ENCODE results near the gene RDH11. TPM values are rescaled to one million over a fixed set of nuclear protein-coding genes. Genes with fewer than 3 reads are reported as not detected.
A peak's percentile ranks its signal among the peaks of the same experiment; 100 is the strongest.

Gene RDH11
- total RNA-seq, 1 donor from 2014 or later: 55.6 TPM

- DNase-seq (ENCODE audit: low spot score in 2 of 2, unreplicated experiment in 2 of 2): no peak
- no peak for TF ChIP-seq CTCF (IDR thresholded peaks at IDR 0.05; ENCODE audit: unreplicated experiment)
- H3K27ac Mint-ChIP-seq: no peak overlapping the region
- no peaks in the 10 kb centered on the region for H3K27me3 Mint-ChIP-seq (ENCODE audit: low read depth)
- peaks cover 33% of the 10 kb centered on the region for H3K36me3 Mint-ChIP-seq
- no peak overlapping the region for H3K4me3 Mint-ChIP-seq
- peaks cover 6% of the 10 kb centered on the region for H3K4me1 Mint-ChIP-seq
- H3K9me3 Mint-ChIP-seq: no peaks in the 10 kb centered on the region
Measured at GRCh38 chr14:67680121-67680602, 15.4 kb downstream of the RDH11 start.

GRCh38 chr14:67679006-67679405, 16.6 kb downstream of the RDH11 start:
- Mint-ChIP-seq H3K27me3 (ENCODE audit: low read depth) (no peaks in the 10 kb centered on the region), H3K4me3 (no peak overlapping the region), H3K9me3 (no peaks in the 10 kb centered on the region), H3K4me1 (peaks cover 4% of the 10 kb centered on the region), H3K27ac (no peak overlapping the region), H3K36me3 (peaks cover 25% of the 10 kb centered on the region)
- TF ChIP-seq CTCF (IDR thresholded peaks at IDR 0.05; ENCODE audit: unreplicated experiment): no peak
- DNase-seq (ENCODE audit: low spot score in 2 of 2, unreplicated experiment in 2 of 2): no peak

- Mint-ChIP-seq H3K27ac (peak overlapping the region; percentile 99), H3K27me3 (ENCODE audit: low read depth) (no peaks in the 10 kb centered on the region), H3K9me3 (no peaks in the 10 kb centered on the region), H3K36me3 (peaks cover 5% of the 10 kb centered on the region), H3K4me1 (peaks cover 14% of the 10 kb centered on the region), H3K4me3 (peak overlapping the region; percentile 96)
- TF ChIP-seq CTCF (IDR thresholded peaks at IDR 0.05; ENCODE audit: unreplicated experiment): no peak
- DNase-seq (ENCODE audit: low spot score in 2 of 2, unreplicated experiment in 2 of 2): no peak
Measured at GRCh38 chr14:67675219-67675582, 20.4 kb downstream of the RDH11 start.

GRCh38 chr14:67674480-67675218, 20.9 kb downstream of the RDH11 start, which contains the start of gene VTI1B:
Gene VTI1B, minus strand, starts transcription at chr14:67674632. Its CDS starts 143 bp downstream, at chr14:67674489.
- peak within 1 kb of the TSS; percentile 96 for H3K4me3 Mint-ChIP-seq
- H3K36me3 Mint-ChIP-seq: peaks cover 5% of the 10 kb centered on the region
- peak within 1 kb of the TSS; percentile 99 for H3K27ac Mint-ChIP-seq
- peak; percentile 53 to 75 for DNase-seq (ENCODE audit: low spot score in 2 of 2, unreplicated experiment in 2 of 2)
- no peak for TF ChIP-seq CTCF (IDR thresholded peaks at IDR 0.05; ENCODE audit: unreplicated experiment)
- H3K27me3 Mint-ChIP-seq (ENCODE audit: low read depth): no peaks in the 10 kb centered on the region
- peaks cover 14% of the 10 kb centered on the region for H3K4me1 Mint-ChIP-seq
- H3K9me3 Mint-ChIP-seq: no peaks in the 10 kb centered on the region

GRCh38 chr14:67674139-67674479, 21.5 kb downstream of the RDH11 start:
- H3K27ac Mint-ChIP-seq: peak overlapping the region; percentile 90
- peak overlapping the region; percentile 96 for H3K4me3 Mint-ChIP-seq
- TF ChIP-seq CTCF (IDR thresholded peaks at IDR 0.05; ENCODE audit: unreplicated experiment): no peak
- DNase-seq (ENCODE audit: low spot score in 2 of 2, unreplicated experiment in 2 of 2): peak; percentile 60 to 83
- no peaks in the 10 kb centered on the region for H3K9me3 Mint-ChIP-seq
- no peaks in the 10 kb centered on the region for H3K27me3 Mint-ChIP-seq (ENCODE audit: low read depth)
- H3K4me1 Mint-ChIP-seq: peaks cover 14% of the 10 kb centered on the region
- H3K36me3 Mint-ChIP-seq: peaks cover 5% of the 10 kb centered on the region
